GM10266 (cell line): ENCODE measurements around the gene LLPH.

ENCODE experiments used
- DNase-seq: peaks from one replicate; pipeline ENCODE4 v3.0.0; 2012; ENCODE audit errors: extremely low spot score
- CTCF ChIP-seq: IDR thresholded peaks from 2 replicates; pipeline ENCODE4 v1.5.1; 2012; ENCODE audit warnings: mild to moderate bottlenecking, low read depth; ENCODE audit not compliant: control insufficient read depth, insufficient read depth; ENCODE audit errors: missing control alignments

LLPH gene

DNA sequence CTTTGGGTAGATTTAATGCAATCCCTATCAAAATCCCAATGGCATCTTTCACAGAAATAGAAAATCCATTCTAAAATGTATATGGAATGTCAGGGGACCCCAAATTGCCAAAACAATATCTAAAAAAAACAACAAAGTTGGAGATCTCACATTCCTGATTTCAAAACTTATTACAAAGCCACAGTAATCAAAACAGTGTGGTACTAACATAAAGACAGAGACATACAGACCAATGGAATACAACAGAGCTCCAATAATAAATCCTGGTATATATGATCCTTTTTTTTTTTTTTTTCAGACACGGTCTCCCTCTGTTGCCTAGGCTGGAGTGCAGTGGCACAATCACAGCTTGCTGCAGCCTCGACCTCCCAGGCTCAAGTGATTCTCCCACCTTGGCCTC is 34.6 kb upstream of the LLPH start:
- no peak for TF ChIP-seq CTCF
- no peak for DNase-seq

DNA sequence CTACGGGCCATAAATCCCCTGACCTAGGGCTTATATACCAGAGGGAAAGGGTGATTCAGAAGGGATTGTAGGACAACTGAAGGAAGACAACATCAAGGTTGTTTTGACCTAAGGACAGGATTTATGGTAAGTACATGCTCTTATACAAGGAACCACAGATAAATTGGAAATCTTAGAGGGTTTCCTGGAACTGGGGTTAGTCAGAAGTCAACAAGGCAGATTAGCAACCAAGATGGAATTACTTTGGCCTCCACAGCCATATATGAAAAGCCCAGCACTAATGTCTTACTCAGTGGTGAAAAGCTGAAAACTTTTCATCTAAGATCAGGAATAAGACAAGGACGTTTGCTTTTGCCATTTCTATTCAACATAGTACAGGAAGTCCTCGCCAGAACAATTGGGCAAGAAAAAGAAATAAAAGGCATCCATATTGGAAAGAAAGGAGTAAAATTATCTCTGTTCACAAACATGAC is 33.8 kb upstream of the LLPH start:
- TF ChIP-seq CTCF = no peak
- no peak for DNase-seq

DNA sequence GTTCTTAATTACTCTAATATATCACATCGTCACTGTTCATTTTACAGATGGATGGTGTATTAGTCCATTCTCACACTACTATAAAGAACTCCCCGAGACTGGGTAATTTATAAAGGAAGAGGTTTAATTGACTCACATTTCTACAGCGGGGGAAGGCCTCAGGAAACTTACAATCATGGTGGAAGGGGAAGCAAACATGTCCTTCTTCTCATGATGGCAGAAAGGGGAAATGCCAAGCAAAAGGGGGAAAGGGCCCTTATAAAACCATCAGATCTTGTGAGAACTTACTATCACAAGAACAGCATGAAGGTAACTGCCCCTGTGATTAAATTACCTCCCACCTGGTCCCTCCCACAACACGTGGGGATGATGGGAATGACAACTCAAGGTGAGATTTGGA is 32.7 kb upstream of the LLPH start:
- no peak for DNase-seq
- no peak for TF ChIP-seq CTCF

GRCh38 chr12:66162701-66163100 is 32.2 kb upstream of the LLPH start:
- no peak for DNase-seq
- no peak for TF ChIP-seq CTCF

- DNase-seq = no peak
Measured at GRCh38 chr12:66160704-66161103, 30.2 kb upstream of the LLPH start.

GRCh38 chr12:66159123-66159522 is 28.6 kb upstream of the LLPH start:
- no peak for DNase-seq
- TF ChIP-seq CTCF = no peak

More at GRCh38 chr12:66160704-66161103, 30.2 kb upstream of the LLPH start:
- TF ChIP-seq CTCF = no peak

- no peak for TF ChIP-seq CTCF
- DNase-seq = no peak
Measured at GRCh38 chr12:66156654-66157053, 26.1 kb upstream of the LLPH start.
